GM18907 (cell line): ENCODE measurements around the gene KMT2E.
A peak's percentile ranks its signal among the peaks of the same experiment; 100 is the strongest.
"Not testable (repeated sequence)": the region's sequence is repeated elsewhere in the genome, so short reads cannot be mapped to it uniquely, and the experiment has no call there.

ENCODE experiments used
- ATAC-seq: cut with Tn5 transposase; IDR thresholded peaks from one replicate; pipeline ENCODE4 v1.9.1; 2021; ENCODE audit warnings: mild to moderate bottlenecking, moderate library complexity; ENCODE audit not compliant: unreplicated experiment

Gene KMT2E

GRCh38 chr7:104983076-104983577, 30.9 kb upstream of the KMT2E start:
- ATAC-seq = no peak

- ATAC-seq = peak; percentile 88
Observed at GRCh38 chr7:104983578-104984539, 30.1 kb upstream of the KMT2E start.

GRCh38 chr7:104984585-104985258, 29.3 kb upstream of the KMT2E start:
- ATAC-seq = no peak

GRCh38 chr7:104985259-104985617, 28.8 kb upstream of the KMT2E start:
- ATAC-seq = no peak

- no peak for ATAC-seq
Observed at GRCh38 chr7:104986628-104987259, 27.3 kb upstream of the KMT2E start.

GRCh38 chr7:104987403-104987802, 26.6 kb upstream of the KMT2E start:
- ATAC-seq = not testable (repeated sequence)

- ATAC-seq = no peak
Observed at GRCh38 chr7:104990983-104991382, 23.0 kb upstream of the KMT2E start.

GRCh38 chr7:104992306-104992705, 21.7 kb upstream of the KMT2E start:
- no peak for ATAC-seq

GRCh38 chr7:104993217-104993862, 20.7 kb upstream of the KMT2E start:
- ATAC-seq = no peak

- ATAC-seq = no peak
Observed at GRCh38 chr7:104998040-104998752, 15.8 kb upstream of the KMT2E start.

GRCh38 chr7:105000200-105000599, 13.8 kb upstream of the KMT2E start:
- ATAC-seq = no peak

GRCh38 chr7:105000927-105001336, 13.1 kb upstream of the KMT2E start:
- no peak for ATAC-seq

- ATAC-seq = no peak
Observed at GRCh38 chr7:105001652-105002184, 12.3 kb upstream of the KMT2E start.

- no peak for ATAC-seq
Observed at GRCh38 chr7:105003275-105003674, 10.7 kb upstream of the KMT2E start.

- ATAC-seq = no peak
Observed at GRCh38 chr7:105003872-105004510, 10.0 kb upstream of the KMT2E start.

- ATAC-seq = not testable (repeated sequence)
Observed at GRCh38 chr7:105005006-105005405, 9.0 kb upstream of the KMT2E start.

GRCh38 chr7:105005486-105005885, 8.5 kb upstream of the KMT2E start:
- not testable (repeated sequence) for ATAC-seq

- no peak for ATAC-seq
Observed at GRCh38 chr7:105006367-105007136, 7.5 kb upstream of the KMT2E start.

GRCh38 chr7:105007298-105007697, 6.7 kb upstream of the KMT2E start:
- ATAC-seq = no peak
